Neural progenitor cell (in vitro differentiated cells): Measurements from ENCODE around the gene PLCZ1.

ENCODE experiments used
- CTCF ChIP-seq: fragments of 200-600 bp; sonication (generic); IDR thresholded peaks from 2 replicates; pipeline ENCODE4 v1.5.1; 2017; ENCODE audit warnings: antibody characterized with exemption, mild to moderate bottlenecking
- EZH2 ChIP-seq: fragments of 200-600 bp; sonication (generic); IDR thresholded peaks from 2 replicates; pipeline ENCODE4 v1.6.1; 2017; ENCODE audit warnings: antibody characterized with exemption, mild to moderate bottlenecking, moderate library complexity
- EZH2phosphoT487 ChIP-seq: fragments of 200-600 bp; sonication (generic); IDR thresholded peaks from 2 replicates; pipeline ENCODE4 v1.6.1; 2017; ENCODE audit warnings: antibody characterized with exemption

DNA sequence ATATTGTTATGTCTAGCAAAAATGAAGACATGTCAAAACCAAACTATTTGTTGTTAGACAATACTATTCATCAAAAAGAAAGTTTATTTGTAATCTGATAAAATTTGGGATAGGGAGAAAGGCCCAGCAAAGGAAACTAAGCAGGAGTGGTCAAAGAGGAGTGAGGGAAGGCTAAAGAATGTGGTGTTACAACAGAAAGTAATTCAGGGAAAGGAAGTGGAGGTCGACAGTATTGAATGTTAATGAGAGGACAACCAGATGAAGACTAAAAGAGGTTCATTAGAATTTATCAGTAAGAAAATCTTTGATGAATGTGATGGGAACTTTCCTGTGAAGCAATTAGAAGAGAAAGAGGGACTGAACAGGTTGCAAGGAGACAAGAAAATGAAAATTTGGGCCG is 33.9 kb downstream of the PLCZ1 start:
- TF ChIP-seq CTCF (no peak), EZH2 (no peak), EZH2phosphoT487 (no peak)
